Right cardiac atrium (tissue), 5 donors: ENCODE data around the gene TEAD1. TPM values are rescaled to one million over a fixed set of nuclear protein-coding genes. Genes with fewer than 3 reads are reported as not detected.
A peak's percentile ranks its signal among the peaks of the same experiment; 100 is the strongest.
"Not testable (repeated sequence)": the region's sequence is repeated elsewhere in the genome, so short reads cannot be mapped to it uniquely, and the experiment has no call there.

Experiments
- ATAC-seq, 2 donors: fragments of 200-7000 bp; cut with Tn5 transposase; one replicate each; pipeline versions ENCODE4 v1.8.0 to v1.9.1; 2020; ENCODE audit warnings: moderate library complexity in 2 of 2, mild to moderate bottlenecking in 1 of 2
- DNase-seq, 3 donors: peaks; one replicate each; pipeline ENCODE4 v3.0.0-alpha.2; 2020
- H3K27ac ChIP-seq: one replicate; pipeline ENCODE4 v1.5.1; 2013; ENCODE audit warnings: mild to moderate bottlenecking, low read length, control low read depth, moderate library complexity
- H3K27me3 ChIP-seq: one replicate; pipeline ENCODE4 v1.6.1; 2013; ENCODE audit not compliant: control insufficient read depth, insufficient read depth
- H3K4me1 ChIP-seq: one replicate; pipeline ENCODE4 v1.6.1; 2013; ENCODE audit warnings: low read length; ENCODE audit not compliant: control insufficient read depth, insufficient read depth
- H3K4me3 ChIP-seq: one replicate; pipeline ENCODE4 v1.5.1; 2013; ENCODE audit warnings: low read length, control low read depth
- H3K9me3 ChIP-seq: one replicate; pipeline ENCODE4 v1.6.1; 2013; ENCODE audit warnings: low read length; ENCODE audit not compliant: control insufficient read depth
- WGBS: extraction: QIAGEN DNeasy Blood & Tissue Kit; methylation state at CpG from one replicate; pipeline ENCODE4 v1.1.7; 2013; 5-methylcytosine and 5-hydroxymethylcytosine counted together
- intact Hi-C, 4 donors: fragments of 100-400 bp; cut with DNase I; formaldehyde crosslinking; loops; one replicate each; pipeline versions ENCODE4 v1.11.0 to v1.14.0; 2022 to 2023
- polyA plus RNA-seq: library from polyadenylated mRNA; stranded (reverse); fragments of 200-250 nt; gene quantifications from one replicate; pipeline ENCODE4 v1.2.3, GENCODE V29; 2013
- total RNA-seq, 4 donors: library from RNA; stranded (reverse); fragmentation: NEBNext Ultra II Directional; extraction: Animal tissue kit (Norgen Biotek cat#: 25700); gene quantifications; one replicate each; pipeline ENCODE4 v1.2.1, GENCODE V29; 2021
- donor health status: healthy with polysubstance abuse.
- donor health status: DM: no; HTN: yes; CAD: no.
- donor health status: DM: no; HTN: no; CAD: no.
- donor health status: DM: no; HTN: yes; CAD: no; lungs with severe emphysema.
- donor health status: DM: yes; HTN: yes; CAD: no.

The TEAD1 gene
- total and polyA plus RNA-seq, 5 donors = 19.7 to 105 (median 96.5) TPM

DNA sequence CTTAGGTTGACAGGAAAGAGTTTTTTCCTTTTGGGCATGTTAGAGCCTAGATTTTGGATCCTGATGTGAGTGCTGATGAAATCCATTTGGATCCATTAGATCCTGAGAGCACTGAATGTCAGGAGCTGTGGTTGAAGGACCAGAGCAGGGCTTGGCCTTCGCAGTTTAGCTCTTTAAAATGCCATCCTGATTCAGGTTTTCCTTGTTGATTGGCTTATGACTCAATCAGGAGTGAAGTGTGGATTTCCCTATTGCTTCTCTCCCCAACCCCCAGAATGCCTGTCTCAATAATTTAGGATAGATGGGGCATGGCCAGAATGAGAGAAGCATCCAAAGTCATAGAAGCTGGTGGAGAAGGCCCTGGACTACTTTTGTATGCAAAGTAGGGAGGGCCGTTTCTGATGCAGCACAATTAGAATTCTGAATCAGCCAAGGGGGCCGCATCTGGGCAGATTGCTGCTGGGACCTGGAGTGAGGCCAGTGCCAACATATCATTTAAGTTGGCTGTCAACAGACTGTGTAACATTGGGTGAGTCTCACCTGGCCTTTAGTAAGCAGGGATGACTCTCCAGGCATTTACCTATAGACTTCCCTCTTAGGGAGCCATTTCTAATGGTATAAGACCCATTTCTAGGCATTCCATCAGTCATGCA, 80.5 kb downstream of the TEAD1 start:
- H3K4me1 ChIP-seq = peaks cover 15% of the 10 kb centered on the region
- intact Hi-C loops = no loop called here
- DNase-seq (no peak), ATAC-seq (no peak)
- no peaks in the 10 kb centered on the region for H3K27me3 ChIP-seq
- H3K27ac ChIP-seq = no peak overlapping the region
- H3K9me3 ChIP-seq = no peaks in the 10 kb centered on the region
- 76% methylated on average over 3 of the region's 3 CpGs for WGBS
- H3K4me3 ChIP-seq = no peak overlapping the region

GRCh38 chr11:12755510-12756453, 81.6 kb downstream of the TEAD1 start:
- Histone ChIP-seq H3K9me3 (no peaks in the 10 kb centered on the region), H3K4me1 (peaks cover 13% of the 10 kb centered on the region), H3K27ac (no peak overlapping the region), H3K27me3 (no peaks in the 10 kb centered on the region), H3K4me3 (no peak overlapping the region)
- no peak for DNase-seq
- 76% methylated on average over 9 of the region's 9 CpGs for WGBS
- ATAC-seq = no peak
- intact Hi-C loops = no loop called here

GRCh38 chr11:12756454-12756806, 82.2 kb downstream of the TEAD1 start:
- Histone ChIP-seq H3K27me3 (no peaks in the 10 kb centered on the region), H3K4me1 (peaks cover 10% of the 10 kb centered on the region), H3K27ac (no peak overlapping the region), H3K4me3 (no peak overlapping the region), H3K9me3 (no peaks in the 10 kb centered on the region)
- no peak for DNase-seq
- intact Hi-C loops = no loop called here
- 83% methylated on average over 1 of the region's 1 CpG for WGBS
- ATAC-seq = no peak

GRCh38 chr11:12756867-12757266, 82.6 kb downstream of the TEAD1 start:
- no peak overlapping the region for H3K27ac ChIP-seq
- H3K4me1 ChIP-seq = peaks cover 10% of the 10 kb centered on the region
- DNase-seq (no peak), ATAC-seq (no peak)
- H3K4me3 ChIP-seq = no peak overlapping the region
- intact Hi-C loops = no loop called here
- no peaks in the 10 kb centered on the region for H3K27me3 ChIP-seq
- WGBS = 70% methylated on average over 3 of the region's 3 CpGs
- no peaks in the 10 kb centered on the region for H3K9me3 ChIP-seq

- Histone ChIP-seq H3K4me1 (peaks cover 10% of the 10 kb centered on the region), H3K27me3 (no peaks in the 10 kb centered on the region), H3K27ac (no peak overlapping the region), H3K4me3 (no peak overlapping the region), H3K9me3 (no peaks in the 10 kb centered on the region)
- WGBS = 44% methylated on average over 2 of the region's 2 CpGs
- no peak for DNase-seq
- peak; percentile 55 to 69 for ATAC-seq
- intact Hi-C loops = no loop called here
Measured at GRCh38 chr11:12757416-12757815, 83.2 kb downstream of the TEAD1 start.

- H3K27ac ChIP-seq, ATAC-seq, intact Hi-C loops, H3K27me3 ChIP-seq, H3K4me3 ChIP-seq, DNase-seq, H3K9me3 ChIP-seq: not testable (repeated sequence)
- peaks cover 10% of the 10 kb centered on the region for H3K4me1 ChIP-seq
- WGBS = 98% methylated on average over 6 of the region's 6 CpGs
Measured at GRCh38 chr11:12758117-12758516, 83.9 kb downstream of the TEAD1 start.

DNA sequence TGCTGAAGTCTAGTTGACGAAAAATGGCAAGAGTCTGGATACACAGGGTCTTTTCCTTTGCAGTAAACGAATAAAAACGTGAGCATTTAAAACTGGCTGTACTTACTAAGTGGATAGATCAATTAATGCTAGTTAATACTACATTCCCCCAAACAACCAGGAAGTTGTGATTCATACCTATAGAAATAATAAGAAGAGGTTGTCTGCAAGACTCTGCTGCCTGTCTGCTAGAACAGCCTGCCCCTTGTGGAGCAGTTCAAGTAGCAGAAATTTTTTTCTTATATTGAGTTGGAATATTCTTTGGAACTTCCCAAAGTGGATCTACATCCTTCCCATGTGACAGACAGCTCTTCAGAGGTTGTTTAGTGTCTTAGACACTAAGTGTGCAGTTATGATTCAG, 86.8 kb downstream of the TEAD1 start:
- ATAC-seq (no peak), DNase-seq (no peak)
- WGBS = 85% methylated on average over 3 of the region's 3 CpGs
- Histone ChIP-seq H3K27ac (no peak overlapping the region), H3K4me1 (peaks cover 4% of the 10 kb centered on the region), H3K27me3 (no peaks in the 10 kb centered on the region), H3K4me3 (no peak overlapping the region), H3K9me3 (no peaks in the 10 kb centered on the region)
- intact Hi-C loops = no loop called here

DNA sequence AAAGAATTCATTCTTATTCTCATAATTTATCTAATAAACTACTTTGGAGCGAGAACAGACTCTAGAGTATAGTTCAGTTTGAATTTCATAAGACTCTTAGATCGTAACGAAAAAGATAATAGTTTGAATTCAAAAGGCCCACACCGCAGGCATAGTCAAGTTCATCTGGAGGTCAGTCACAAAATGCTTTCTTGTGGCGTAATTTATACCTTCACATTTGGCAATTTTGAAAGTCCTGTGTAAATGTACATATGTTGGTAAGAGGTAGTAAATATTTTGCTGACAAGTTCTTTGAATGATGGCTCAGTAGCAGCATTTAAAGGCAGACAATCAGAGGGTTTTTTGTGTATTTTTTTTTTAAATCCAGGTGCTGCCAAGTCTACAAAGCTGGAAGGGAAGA, 88.1 kb downstream of the TEAD1 start:
- Histone ChIP-seq H3K4me3 (no peak overlapping the region), H3K9me3 (no peaks in the 10 kb centered on the region), H3K27ac (no peak overlapping the region), H3K27me3 (no peaks in the 10 kb centered on the region), H3K4me1 (peaks cover 2% of the 10 kb centered on the region)
- intact Hi-C loops = no loop called here
- DNase-seq (no peak), ATAC-seq (no peak)
- WGBS = 61% methylated on average over 5 of the region's 5 CpGs

DNA sequence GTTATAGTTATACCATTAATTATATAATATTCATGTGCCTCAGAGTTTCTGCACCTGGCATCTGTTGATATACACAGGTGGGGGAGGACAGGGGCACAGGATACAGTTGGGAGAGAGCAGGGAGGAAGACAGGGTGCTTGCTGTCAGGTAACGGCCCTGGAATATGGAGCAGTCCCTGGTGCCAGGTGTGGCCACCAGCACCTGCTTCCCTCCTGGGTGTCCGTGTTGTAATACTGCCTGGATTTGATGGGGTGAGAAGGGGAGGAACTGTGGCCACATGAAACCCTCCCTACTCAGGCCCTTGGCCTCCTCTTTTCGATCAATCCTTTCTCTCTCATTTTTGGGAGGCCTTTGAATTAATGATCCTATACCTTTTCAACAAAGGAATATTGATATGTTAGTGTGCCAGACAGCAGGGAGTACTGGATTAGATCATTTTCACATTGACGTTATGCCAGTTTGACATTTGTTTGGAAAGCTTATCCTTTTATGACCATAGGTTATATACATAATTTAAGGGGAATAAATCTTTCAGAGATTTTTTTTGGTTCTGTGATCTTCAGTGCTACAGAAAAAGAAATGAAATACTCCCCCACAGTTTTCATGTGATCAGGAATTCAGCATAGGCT, 88.6 kb downstream of the TEAD1 start:
- Histone ChIP-seq H3K27me3 (no peaks in the 10 kb centered on the region), H3K27ac (no peak overlapping the region), H3K4me1 (peaks cover 4% of the 10 kb centered on the region), H3K9me3 (no peaks in the 10 kb centered on the region), H3K4me3 (no peak overlapping the region)
- ATAC-seq = no peak
- intact Hi-C loops = no loop called here
- DNase-seq = no peak
- WGBS = 94% methylated on average over 4 of the region's 4 CpGs

DNA sequence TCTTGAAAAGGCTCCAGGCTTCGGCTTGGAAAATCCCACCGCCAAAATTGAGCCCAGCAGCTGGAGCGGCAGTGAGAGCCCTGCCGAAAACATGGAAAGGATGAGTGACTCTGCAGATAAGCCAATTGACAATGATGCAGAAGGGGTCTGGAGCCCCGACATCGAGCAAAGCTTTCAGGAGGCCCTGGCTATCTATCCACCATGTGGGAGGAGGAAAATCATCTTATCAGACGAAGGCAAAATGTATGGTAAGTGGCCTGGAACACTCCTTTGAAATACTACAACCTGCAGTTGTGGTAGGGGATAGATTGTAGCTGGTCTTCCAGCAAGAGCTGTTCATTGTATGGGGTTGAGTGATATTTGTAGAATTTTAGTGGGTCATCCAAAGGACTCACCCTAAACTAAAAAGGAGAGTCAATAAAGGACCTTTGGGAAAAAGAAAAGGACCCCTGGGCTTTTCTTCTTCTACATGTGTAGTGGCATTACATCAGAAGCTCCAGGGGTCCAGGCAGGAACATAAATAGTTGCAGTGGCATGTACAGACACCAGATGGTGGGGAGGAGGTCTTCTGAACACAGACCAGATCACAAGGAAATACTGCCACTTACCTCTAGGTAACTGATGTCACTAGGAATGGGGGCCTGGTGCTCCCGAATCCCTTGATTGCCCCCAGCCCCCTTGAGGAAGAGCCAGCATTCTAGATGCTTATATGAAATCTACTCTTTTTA, 90.1 kb downstream of the TEAD1 start:
- Histone ChIP-seq H3K27ac (no peak overlapping the region), H3K4me1 (peaks cover 10% of the 10 kb centered on the region), H3K27me3 (no peaks in the 10 kb centered on the region)

More for the DNA sequence above, 90.1 kb downstream of the TEAD1 start:
- Histone ChIP-seq H3K9me3 (no peaks in the 10 kb centered on the region), H3K4me3 (no peak overlapping the region)
- intact Hi-C loops = no loop called here
- WGBS = 69% methylated on average over 8 of the region's 8 CpGs
- no peak for DNase-seq
- no peak for ATAC-seq
